Measurements from ENCODE around the gene ARL2.

Gene ARL2

GRCh38 chr11:65027213-65028067 lies 13.5 kb downstream of the ARL2 start, which contains the start of gene SNX15 (continued):
- 0 out of 2 replicates have a peak, but pooled peaks have one; percentile 24 for TF ChIP-seq ZNF623 (tag by site-specific recombination; IDR thresholded peaks at IDR 0.05)
- peak; percentile 81 for TF ChIP-seq KLF1 (tag by site-specific recombination; IDR thresholded peaks at IDR 0.05)
- peak; percentile 100 for TF ChIP-seq ZNF692 (tag by site-specific recombination; IDR thresholded peaks at IDR 0.05)
- TF ChIP-seq ZNF114 (tag by site-specific recombination; IDR thresholded peaks at IDR 0.05), result no peak
- no peak for TF ChIP-seq ZNF248 (tag by site-specific recombination; IDR thresholded peaks at IDR 0.05)
- no peak for TF ChIP-seq GLI4 (tag by site-specific recombination; IDR thresholded peaks at IDR 0.05)
- TF ChIP-seq ZNF624 (tag by site-specific recombination; IDR thresholded peaks at IDR 0.05), result no peak
- no peak for TF ChIP-seq ZNF549 (tag by site-specific recombination; IDR thresholded peaks at IDR 0.05)
- TF ChIP-seq HOXD13 (CRISPR knock-in tag; IDR thresholded peaks at IDR 0.05; ENCODE audit: borderline replicate concordance), result no peak
- peak; percentile 30; the same call in 1 of the 2 replicates for TF ChIP-seq ZNF10 (tag by site-specific recombination; IDR thresholded peaks at IDR 0.05)
- TF ChIP-seq EGR2 (tag by site-specific recombination; IDR thresholded peaks at IDR 0.05; ENCODE audit: low read depth), result peak; percentile 30
- TF ChIP-seq SCRT2 (tag by site-specific recombination; IDR thresholded peaks at IDR 0.05), result no peak
- TF ChIP-seq ZNF221 (tag by site-specific recombination; IDR thresholded peaks at IDR 0.05; ENCODE audit: borderline replicate concordance), result no peak
- TF ChIP-seq PRDM10 (tag by site-specific recombination; IDR thresholded peaks at IDR 0.05), result peak; percentile 84
- TF ChIP-seq ZNF660 (tag by site-specific recombination; IDR thresholded peaks at IDR 0.05), result no peak
- peak; percentile 84 for TF ChIP-seq SP2 (tag by site-specific recombination; IDR thresholded peaks at IDR 0.05)
- no peak for TF ChIP-seq ZNF423 (tag by site-specific recombination; IDR thresholded peaks at IDR 0.05)
- no peak for TF ChIP-seq GLI2 (tag by site-specific recombination; IDR thresholded peaks at IDR 0.05; ENCODE audit: borderline replicate concordance, low read depth)
- TF ChIP-seq ZBTB8A (tag by site-specific recombination; IDR thresholded peaks at IDR 0.05), result peak; percentile 86
- TF ChIP-seq TRIM28 (IDR thresholded peaks at IDR 0.05; ENCODE audit: borderline replicate concordance, low read length), result no peak
- peak; percentile 95 for TF ChIP-seq KLF10 (tag by site-specific recombination; IDR thresholded peaks at IDR 0.05)
- TF ChIP-seq ZNF621 (tag by site-specific recombination; IDR thresholded peaks at IDR 0.05), result no peak
- TF ChIP-seq FEZF1 (tag by site-specific recombination; IDR thresholded peaks at IDR 0.05), result no peak
- TF ChIP-seq ZNF558 (tag by site-specific recombination; IDR thresholded peaks at IDR 0.05), result no peak
- TF ChIP-seq ZNF561 (tag by site-specific recombination; IDR thresholded peaks at IDR 0.05; ENCODE audit: borderline replicate concordance), result peak; percentile 93
- TF ChIP-seq ZNF274 (IDR thresholded peaks at IDR 0.05; ENCODE audit: low read length), result no peak
- TF ChIP-seq ZNF274 (tag by site-specific recombination; IDR thresholded peaks at IDR 0.05; ENCODE audit: borderline replicate concordance), result no peak
- no peak for TF ChIP-seq BCL6B (tag by site-specific recombination; IDR thresholded peaks at IDR 0.05)
- TF ChIP-seq ZNF529 (tag by site-specific recombination; IDR thresholded peaks at IDR 0.05; ENCODE audit: insufficient replicate concordance), result no peak
- TF ChIP-seq ZNF473 (tag by site-specific recombination; IDR thresholded peaks at IDR 0.05), result no peak
- TF ChIP-seq ZBTB48 (tag by site-specific recombination; IDR thresholded peaks at IDR 0.05), result peak; percentile 100
- peak; percentile 78; the same call in 1 of the 2 replicates for TF ChIP-seq ZBTB20 (tag by site-specific recombination; IDR thresholded peaks at IDR 0.05)
- no peak for TF ChIP-seq ZSCAN5A (tag by site-specific recombination; IDR thresholded peaks at IDR 0.05)
